Activated CD8-positive, alpha-beta T cell treated with anti-CD3 and anti-CD28 coated beads for 36 hours (primary cell): ENCODE results near the gene HEXIM1. TPM values are rescaled to one million over a fixed set of nuclear protein-coding genes. Genes with fewer than 3 reads are reported as not detected.

ENCODE experiments used
- ATAC-seq: fragments of 200-7000 bp; cut with Tn5 transposase; one replicate; pipeline ENCODE4 v1.10.0; 2021; ENCODE audit warnings: mild to moderate bottlenecking, moderate library complexity
- CTCF ChIA-PET: fragments of 350-600 bp; sonication (Branson Sonifier 250); formaldehyde crosslinking; loops from one replicate; lab custom pipeline; 2021; ENCODE audit warnings: antibody characterized with exemption; lab: Charles Lee
- POLR2A ChIA-PET: fragments of 350-600 bp; sonication (Branson Sonifier 250); formaldehyde crosslinking; loops from one replicate; lab custom pipeline; 2021; ENCODE audit warnings: antibody characterized with exemption; lab: Charles Lee
- DNase-seq: peaks from one replicate; pipeline ENCODE4 v3.0.0-alpha.2; 2020
- H3K27ac Mint-ChIP-seq: one replicate; pipeline ENCODE4 v1.8.0; 2021; ENCODE audit warnings: mild to moderate bottlenecking, mixed read lengths
- H3K27me3 Mint-ChIP-seq: one replicate; pipeline ENCODE4 v1.8.0; 2021; ENCODE audit warnings: mixed read lengths
- H3K36me3 Mint-ChIP-seq: one replicate; pipeline ENCODE4 v1.8.0; 2021; ENCODE audit warnings: low read depth, mixed read lengths
- H3K4me1 Mint-ChIP-seq: one replicate; pipeline ENCODE4 v1.8.0; 2021; ENCODE audit warnings: low read depth, mixed read lengths
- H3K4me3 Mint-ChIP-seq: one replicate; pipeline ENCODE4 v1.8.0; 2021; ENCODE audit warnings: mild to moderate bottlenecking, moderate library complexity, mixed read lengths
- H3K9me3 Mint-ChIP-seq: one replicate; pipeline ENCODE4 v1.8.0; 2021; ENCODE audit warnings: mixed read lengths
- CTCF ChIP-seq: fragments of 200-600 bp; IDR thresholded peaks from one replicate; pipeline ENCODE4 v1.8.0; 2022; ENCODE audit warnings: antibody characterized with exemption, mild to moderate bottlenecking
- intact Hi-C: fragments of 100-400 bp; cut with micrococcal nuclease; formaldehyde crosslinking; loops from one replicate; pipeline ENCODE4 v1.10.0; 2022
- total RNA-seq, 2 experiments: library from RNA; stranded (reverse); gene quantifications; one replicate each; pipeline ENCODE4 v1.2.3, GENCODE V29; 2021

The HEXIM1 gene
- total RNA-seq, 2 experiments from 2014 or later, result 22.6 to 23.5 TPM

- TF ChIP-seq CTCF, result no peak
- intact Hi-C loops, result loop anchor here (2.0 kb wide), 1 partner anchor 14 kb away; no protein-coding TSS in a partner anchor
- Mint-ChIP-seq H3K27ac (peak overlapping the region; percentile 99), H3K4me3 (peak overlapping the region; percentile 95), H3K4me1 (peaks cover 41% of the 10 kb centered on the region), H3K9me3 (no peaks in the 10 kb centered on the region), H3K36me3 (peaks cover 24% of the 10 kb centered on the region), H3K27me3 (no peaks in the 10 kb centered on the region)
- CTCF ChIA-PET, result interaction anchor here (0.7 to 9.0 kb wide), 12 partner anchors 9 to 117 kb away, joined by 3 to 145 read pairs (median 4); partner anchors contain the start of genes ACBD4 and HEXIM1
- ATAC-seq (peak; percentile 5), DNase-seq (peak; percentile 59)
- POLR2A ChIA-PET, result interaction anchor here (0.8 to 6.2 kb wide), 15 partner anchors 10 to 153 kb away, joined by 3 to 200 read pairs (median 4); partner anchors contain the start of gene HEXIM1
These were observed 12.4 kb downstream of the HEXIM1 start for GRCh38 chr17:45160447-45161287.

DNA sequence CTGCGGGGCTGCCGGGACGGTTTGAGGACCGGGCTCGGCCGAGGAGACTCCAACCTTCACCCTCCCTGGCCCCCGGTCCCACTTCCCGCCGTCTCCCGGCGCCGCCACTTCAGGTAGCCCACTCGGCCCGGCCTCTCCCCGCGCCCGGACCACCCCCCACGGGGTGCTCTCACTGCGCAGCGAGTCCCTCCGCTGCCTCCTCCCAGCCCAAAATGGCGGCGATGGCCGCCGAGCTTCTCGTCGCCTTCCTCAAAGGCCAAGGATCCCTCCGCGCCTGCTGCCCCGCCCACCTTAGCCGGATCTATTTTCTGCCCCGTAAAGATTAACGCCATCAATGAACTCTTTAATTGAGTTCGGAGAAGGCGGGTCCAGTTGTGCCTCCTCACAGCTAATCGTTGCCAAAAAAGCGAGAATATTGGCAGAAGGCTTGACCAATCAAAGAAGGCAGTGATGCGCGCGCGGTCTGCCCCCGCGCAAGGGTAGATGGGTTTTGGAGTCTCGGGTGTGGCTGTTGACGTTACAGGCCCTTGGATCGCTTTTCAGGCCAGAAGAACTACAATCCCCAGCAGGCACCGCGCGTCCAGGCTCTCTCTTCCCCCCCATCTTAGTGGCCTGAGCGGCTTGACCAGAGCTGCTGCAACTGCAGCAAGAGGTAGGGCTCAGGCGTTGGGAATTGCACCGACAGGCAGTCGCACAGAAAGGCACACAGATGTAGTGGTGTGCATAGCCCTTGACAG, 13.2 kb downstream of the HEXIM1 start, which contains the start of gene HEXIM2:
TSS of gene HEXIM2 (plus strand) at position 588 of the 737 bp plus-strand sequence. CDS start 919 bp downstream, outside the sequence.
- H3K27ac Mint-ChIP-seq, result peak within 1 kb of the TSS; percentile 99
- peaks cover 24% of the 10 kb centered on the region for H3K36me3 Mint-ChIP-seq
- CTCF ChIA-PET, result interaction anchor here (0.7 to 9.0 kb wide), 12 partner anchors 8 to 116 kb away, joined by 3 to 145 read pairs (median 4); partner anchors contain the start of genes ACBD4 and HEXIM1
- peak within 1 kb of the TSS; percentile 95 for H3K4me3 Mint-ChIP-seq
- POLR2A ChIA-PET, result interaction anchor here (0.8 to 6.2 kb wide), 13 partner anchors 10 to 150 kb away, joined by 3 to 200 read pairs (median 4); partner anchors contain the start of gene HEXIM1
- no peaks in the 10 kb centered on the region for H3K9me3 Mint-ChIP-seq
- peaks cover 36% of the 10 kb centered on the region for H3K4me1 Mint-ChIP-seq
- DNase-seq (peak; percentile 99), ATAC-seq (peak; percentile 97)
- TF ChIP-seq CTCF, result no peak
- intact Hi-C loops, result loop anchor here (2.0 kb wide), 1 partner anchor 15 kb away; no protein-coding TSS in a partner anchor
- H3K27me3 Mint-ChIP-seq, result no peaks in the 10 kb centered on the region

DNA sequence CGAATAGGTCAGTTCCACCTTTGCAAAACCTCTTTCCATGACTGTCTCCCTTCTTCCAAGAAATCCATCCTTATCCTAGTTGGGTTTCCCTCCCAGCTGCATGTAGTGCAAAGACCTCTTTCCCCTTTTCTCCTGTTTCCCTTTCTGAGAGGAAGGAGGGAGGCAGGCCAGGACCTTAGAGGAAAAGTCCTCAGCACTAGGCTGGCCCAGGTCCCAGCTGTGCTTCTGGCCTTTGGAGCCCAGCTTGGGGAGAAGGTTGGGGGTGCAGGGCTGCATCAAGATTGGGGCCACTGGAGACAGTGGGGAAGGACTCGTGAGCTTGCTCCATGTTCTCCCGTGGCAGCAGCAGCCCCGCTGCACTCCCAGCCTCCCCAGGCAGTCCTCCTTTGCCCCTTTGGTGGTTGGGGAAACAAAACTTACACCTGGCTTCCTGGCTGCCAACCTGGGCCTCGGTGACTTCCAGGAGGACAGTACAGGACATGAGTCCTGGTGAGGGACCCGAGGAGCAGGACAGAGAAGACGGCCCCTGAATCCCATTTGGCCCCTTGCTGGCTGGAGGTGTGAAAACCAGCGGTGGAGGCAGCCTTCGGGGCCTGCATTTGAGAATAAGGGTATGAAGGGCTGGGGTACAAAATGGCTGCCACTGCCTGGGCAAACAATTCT, 13.9 kb downstream of the HEXIM1 start:
- peaks cover 32% of the 10 kb centered on the region for H3K4me1 Mint-ChIP-seq
- no peak for TF ChIP-seq CTCF
- intact Hi-C loops, result no loop called here
- no peak for ATAC-seq
- no peaks in the 10 kb centered on the region for H3K9me3 Mint-ChIP-seq
- no peaks in the 10 kb centered on the region for H3K27me3 Mint-ChIP-seq
- no peak for DNase-seq
- H3K36me3 Mint-ChIP-seq, result peaks cover 24% of the 10 kb centered on the region
- H3K4me3 Mint-ChIP-seq, result peak overlapping the region; percentile 95
- ChIA-PET CTCF (interaction anchor here (0.6 to 9.0 kb wide), 9 partner anchors 10 to 115 kb away, joined by 3 to 145 read pairs (median 5); partner anchors contain the start of genes ACBD4 and HEXIM1), POLR2A (interaction anchor here (1.1 to 6.2 kb wide), 4 partner anchors 10 to 62 kb away, joined by 3 to 200 read pairs (median 24); partner anchors contain the start of gene HEXIM1)
- H3K27ac Mint-ChIP-seq, result peak overlapping the region; percentile 99

GRCh38 chr17:45164734-45165269, 16.5 kb downstream of the HEXIM1 start:
- peaks cover 14% of the 10 kb centered on the region for H3K4me1 Mint-ChIP-seq
- ChIA-PET CTCF (interaction anchor here (0.9 to 3.4 kb wide), 3 partner anchors 13 to 33 kb away, joined by 4 to 15 read pairs (median 5); partner anchors contain the start of gene ACBD4), POLR2A (interaction anchor here (0.9 to 1.1 kb wide), 2 partner anchors 16 to 32 kb away, joined by 3 to 4 read pairs; partner anchors contain the start of gene HEXIM1)
- intact Hi-C loops, result no loop called here
- H3K9me3 Mint-ChIP-seq, result no peaks in the 10 kb centered on the region
- ATAC-seq (no peak), DNase-seq (no peak)
- no peak overlapping the region for H3K4me3 Mint-ChIP-seq
- H3K27me3 Mint-ChIP-seq, result no peaks in the 10 kb centered on the region
- no peak for TF ChIP-seq CTCF
- H3K27ac Mint-ChIP-seq, result no peak overlapping the region
- H3K36me3 Mint-ChIP-seq, result peaks cover 9% of the 10 kb centered on the region
